Omental fat pad (tissue), 4 donors: Measurements from ENCODE around the gene STIL. TPM values are rescaled to one million over a fixed set of nuclear protein-coding genes. Genes with fewer than 3 reads are reported as not detected.

Experiments used
- ATAC-seq: fragments of 150-250 bp; one replicate; pipeline ENCODE4 v1.9.1; 2016; ENCODE audit warnings: mild to moderate bottlenecking, moderate library complexity; ENCODE audit not compliant: low FRiP score
- DNase-seq: peaks from one replicate; pipeline ENCODE4 v3.0.0-alpha.2; 2019; ENCODE audit warnings: low spot score
- total RNA-seq, 4 donors: library from RNA; depleted of rRNA; stranded (reverse); fragments of >200 nt; gene quantifications; one replicate each; pipeline ENCODE4 v1.1.0, GENCODE V29; 2016
- TF ChIP-seq, protein P1 (sequence below), 3 donors: fragments of 450-650 bp; IDR thresholded peaks; one replicate each; pipeline ENCODE4 v1.5.1; 2016 to 2017; ENCODE audit warnings: antibody characterized with exemption in 3 of 3, mild to moderate bottlenecking in 3 of 3, moderate library complexity in 2 of 3

STIL gene
- total RNA-seq, 4 donors from 2014 or later: 1.0 to 2.2 (median 1.3) TPM

- DNase-seq (no peak), ATAC-seq (no peak)
- TF ChIP-seq, protein P1, sequence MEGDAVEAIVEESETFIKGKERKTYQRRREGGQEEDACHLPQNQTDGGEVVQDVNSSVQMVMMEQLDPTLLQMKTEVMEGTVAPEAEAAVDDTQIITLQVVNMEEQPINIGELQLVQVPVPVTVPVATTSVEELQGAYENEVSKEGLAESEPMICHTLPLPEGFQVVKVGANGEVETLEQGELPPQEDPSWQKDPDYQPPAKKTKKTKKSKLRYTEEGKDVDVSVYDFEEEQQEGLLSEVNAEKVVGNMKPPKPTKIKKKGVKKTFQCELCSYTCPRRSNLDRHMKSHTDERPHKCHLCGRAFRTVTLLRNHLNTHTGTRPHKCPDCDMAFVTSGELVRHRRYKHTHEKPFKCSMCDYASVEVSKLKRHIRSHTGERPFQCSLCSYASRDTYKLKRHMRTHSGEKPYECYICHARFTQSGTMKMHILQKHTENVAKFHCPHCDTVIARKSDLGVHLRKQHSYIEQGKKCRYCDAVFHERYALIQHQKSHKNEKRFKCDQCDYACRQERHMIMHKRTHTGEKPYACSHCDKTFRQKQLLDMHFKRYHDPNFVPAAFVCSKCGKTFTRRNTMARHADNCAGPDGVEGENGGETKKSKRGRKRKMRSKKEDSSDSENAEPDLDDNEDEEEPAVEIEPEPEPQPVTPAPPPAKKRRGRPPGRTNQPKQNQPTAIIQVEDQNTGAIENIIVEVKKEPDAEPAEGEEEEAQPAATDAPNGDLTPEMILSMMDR (IDR thresholded peaks at IDR 0.05): no peak
Observed at GRCh38 chr1:47216278-47217059, 97.5 kb downstream of the STIL start.

GRCh38 chr1:47215713-47216112 lies 98.2 kb downstream of the STIL start:
- TF ChIP-seq, protein P1 (IDR thresholded peaks at IDR 0.05): no peak
- DNase-seq (no peak), ATAC-seq (no peak)

DNA sequence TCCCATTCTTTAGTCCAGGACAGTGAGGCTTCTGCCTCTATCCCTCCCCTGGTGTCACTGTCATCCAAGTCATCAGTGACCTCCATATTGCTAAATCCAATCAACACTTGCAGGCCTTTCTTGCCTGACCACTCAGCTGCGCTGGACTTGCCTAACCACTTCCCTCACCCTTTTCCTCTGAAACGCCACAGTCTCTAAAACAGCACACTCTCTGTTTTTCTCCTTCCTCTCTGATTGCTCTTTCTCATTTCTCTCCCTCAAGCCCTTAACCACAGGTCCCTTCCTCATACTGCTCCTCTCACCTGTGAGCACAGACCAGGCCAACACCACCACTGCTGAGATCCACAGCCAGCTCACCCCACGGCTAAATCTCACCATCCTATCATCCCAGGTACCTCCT lies 99.4 kb downstream of the STIL start:
- DNase-seq: no peak

GRCh38 chr1:47213230-47213963 lies 100.5 kb downstream of the STIL start:
- ATAC-seq: no peak
- DNase-seq: no peak
- TF ChIP-seq, protein P1 (IDR thresholded peaks at IDR 0.05): no peak

More for the DNA sequence above, 99.4 kb downstream of the STIL start:
- no peak for ATAC-seq
- TF ChIP-seq, protein P1 (IDR thresholded peaks at IDR 0.05): no peak

DNA sequence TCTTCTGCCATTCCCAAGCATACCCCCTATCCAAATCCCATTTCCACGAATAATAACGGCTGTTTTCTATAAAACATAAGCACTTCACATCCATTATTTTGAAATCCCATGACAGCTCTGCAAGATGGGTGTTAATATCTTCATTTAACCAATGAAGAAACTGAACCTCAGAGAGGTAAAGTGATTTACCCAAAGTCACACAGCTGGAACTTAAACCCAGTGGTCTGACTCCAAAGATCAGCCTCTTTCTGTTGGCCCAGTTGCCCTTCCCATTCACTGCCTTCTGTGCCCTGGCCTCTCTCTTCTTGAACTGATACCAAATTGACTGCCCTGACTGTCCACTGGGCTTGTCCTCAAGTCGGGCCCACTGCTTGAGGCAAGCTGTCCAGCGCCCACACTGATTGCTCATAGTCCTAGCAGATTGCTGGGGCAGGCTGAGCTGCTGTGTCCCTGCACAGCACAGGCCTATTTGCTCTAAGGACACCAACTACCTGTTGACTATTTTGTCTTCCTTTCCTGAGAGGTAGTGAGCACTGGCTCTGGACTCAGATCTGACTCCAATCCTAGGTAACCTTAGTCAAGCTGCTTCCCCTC lies 101.2 kb downstream of the STIL start:
- ATAC-seq: no peak

DNA sequence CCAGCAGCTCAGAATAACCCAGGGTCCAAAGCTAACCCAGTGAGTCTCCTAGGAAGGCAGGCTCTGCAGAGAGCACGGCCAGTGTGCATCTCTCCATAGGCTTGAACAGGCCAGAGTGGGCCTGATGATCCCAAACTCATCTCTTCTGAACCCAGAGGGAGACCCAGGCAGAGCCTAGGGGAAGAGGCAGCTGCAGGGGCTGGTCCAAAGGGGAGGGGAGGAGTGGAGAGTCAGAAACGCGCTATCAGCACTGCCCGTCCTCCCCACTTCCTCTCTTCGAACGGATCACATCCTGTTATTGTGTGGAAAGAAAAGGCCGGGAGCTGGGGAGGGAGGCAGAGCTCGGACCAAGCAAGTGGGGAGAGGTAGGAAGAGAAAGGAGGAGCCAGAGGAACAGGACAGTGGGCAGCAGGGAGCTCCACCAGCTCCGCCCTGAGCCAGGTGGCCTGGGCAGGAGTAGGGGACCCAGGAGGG lies 102.1 kb downstream of the STIL start:
- TF ChIP-seq, protein P1 (IDR thresholded peaks at IDR 0.05): no peak
- DNase-seq: no peak
- ATAC-seq: no peak

More for the DNA sequence above, 101.2 kb downstream of the STIL start:
- DNase-seq: no peak
- TF ChIP-seq, protein P1 (IDR thresholded peaks at IDR 0.05): no peak
